Activated naive CD4-positive, alpha-beta T cell treated with anti-CD3 and anti-CD28 coated beads, Interleukin-2, amount 50 U/mL, for 72 hours (primary cell): Measurements from ENCODE around the gene PLEKHH1. TPM values are rescaled to one million over a fixed set of nuclear protein-coding genes. Genes with fewer than 3 reads are reported as not detected.
A peak's percentile ranks its signal among the peaks of the same experiment; 100 is the strongest.

Source experiments
- ATAC-seq, 2 donors: fragments of 150-1000 bp; cut with Tn5 transposase; 2 replicates each; pipeline ENCODE4 v1.10.0; 2021; ENCODE audit warnings: mild to moderate bottlenecking in 2 of 2, moderate library complexity in 2 of 2
- DNase-seq, 2 donors: peaks; one replicate each; pipeline ENCODE4 v3.0.0; 2021 to 2022; ENCODE audit warnings: low spot score in 2 of 2
- H3K27ac Mint-ChIP-seq, 2 donors: one replicate each; pipeline ENCODE4 v1.8.0; 2022; ENCODE audit warnings: mild to moderate bottlenecking in 2 of 2, mixed read lengths in 2 of 2
- H3K36me3 Mint-ChIP-seq, 2 donors: one replicate each; pipeline ENCODE4 v1.8.0; 2022; ENCODE audit warnings: mixed read lengths in 2 of 2
- H3K9me3 Mint-ChIP-seq, 2 donors: one replicate each; pipeline ENCODE4 v1.8.0; 2022; ENCODE audit warnings: mixed read lengths in 2 of 2
- total RNA-seq, 2 donors: library from RNA; stranded (reverse); gene quantifications; one replicate each; pipeline ENCODE4 v1.2.3, GENCODE V29; 2022

PLEKHH1 gene
- total RNA-seq: 1 to 10 TPM; 1.1 to 9.1 TPM

GRCh38 chr14:67532998-67533753 is at the start of gene PLEKHH1:
Gene PLEKHH1, plus strand, starts transcription at chr14:67533290. Its CDS starts 8,578 bp downstream, at chr14:67541868.
- Mint-ChIP-seq H3K9me3 (no peaks in the 10 kb centered on the region), H3K27ac (no peak within 1 kb of the TSS), H3K36me3 (no peaks in the 10 kb centered on the region)
- ATAC-seq: peak; percentile 98 to 99
- DNase-seq: peak; percentile 69 to 70

DNA sequence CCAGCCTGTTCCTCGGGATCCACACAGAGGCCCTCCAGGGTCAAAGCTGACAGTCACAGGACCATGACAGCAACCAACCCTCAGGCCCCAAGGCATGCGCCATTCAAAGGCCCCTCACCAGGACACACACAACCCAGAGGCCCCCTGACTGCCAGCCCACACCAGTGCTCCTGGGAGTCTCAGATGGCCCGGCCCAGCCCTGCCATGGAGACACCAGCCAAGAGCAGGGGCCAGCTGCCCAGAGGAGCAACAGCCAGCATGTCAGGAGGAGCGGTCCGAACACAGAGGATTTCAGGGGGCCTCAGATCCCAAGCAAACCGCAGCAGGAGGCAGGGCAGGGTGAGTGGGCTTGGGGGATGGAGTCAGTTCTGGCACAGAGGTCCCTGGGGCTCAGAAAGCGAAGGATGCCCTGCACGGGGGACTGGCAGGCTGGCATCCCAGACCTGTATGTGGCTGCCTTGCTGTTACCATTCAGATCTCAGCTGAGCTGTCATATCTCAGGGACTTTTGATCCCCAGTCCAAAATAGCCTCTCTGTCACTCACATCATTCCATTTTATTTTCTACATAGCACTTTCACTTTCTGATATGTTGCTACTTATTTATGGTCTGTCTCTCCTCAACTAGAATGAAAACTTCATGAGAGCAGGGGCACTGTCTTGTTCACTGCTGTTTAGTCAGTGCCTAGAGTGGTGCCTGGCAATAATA is 49.4 kb upstream of the PLEKHH1 start:
- Mint-ChIP-seq H3K27ac (no peak overlapping the region), H3K36me3 (peaks cover 5% of the 10 kb centered on the region in 2 donors), H3K9me3 (no peaks in the 10 kb centered on the region)
- ATAC-seq (no peak), DNase-seq (no peak)

GRCh38 chr14:67485501-67486095 is 47.5 kb upstream of the PLEKHH1 start:
- no peak overlapping the region for H3K27ac Mint-ChIP-seq
- DNase-seq: no peak
- no peaks in the 10 kb centered on the region for H3K9me3 Mint-ChIP-seq
- H3K36me3 Mint-ChIP-seq: peaks cover 5% of the 10 kb centered on the region in 2 donors
- ATAC-seq: no peak

- H3K36me3 Mint-ChIP-seq: peaks cover 5% of the 10 kb centered on the region in 2 donors
- H3K27ac Mint-ChIP-seq: no peak overlapping the region
- DNase-seq: no peak
- ATAC-seq: no peak
- H3K9me3 Mint-ChIP-seq: no peaks in the 10 kb centered on the region
Observed at GRCh38 chr14:67486890-67487289, 46.2 kb upstream of the PLEKHH1 start.

GRCh38 chr14:67487332-67487731 is 45.8 kb upstream of the PLEKHH1 start:
- Mint-ChIP-seq H3K27ac (peak overlapping the region in 1 of 2 donors; percentile 80), H3K9me3 (no peaks in the 10 kb centered on the region), H3K36me3 (peaks cover 5 to 9% of the 10 kb centered on the region in 2 donors)
- ATAC-seq (no peak), DNase-seq (no peak)

DNA sequence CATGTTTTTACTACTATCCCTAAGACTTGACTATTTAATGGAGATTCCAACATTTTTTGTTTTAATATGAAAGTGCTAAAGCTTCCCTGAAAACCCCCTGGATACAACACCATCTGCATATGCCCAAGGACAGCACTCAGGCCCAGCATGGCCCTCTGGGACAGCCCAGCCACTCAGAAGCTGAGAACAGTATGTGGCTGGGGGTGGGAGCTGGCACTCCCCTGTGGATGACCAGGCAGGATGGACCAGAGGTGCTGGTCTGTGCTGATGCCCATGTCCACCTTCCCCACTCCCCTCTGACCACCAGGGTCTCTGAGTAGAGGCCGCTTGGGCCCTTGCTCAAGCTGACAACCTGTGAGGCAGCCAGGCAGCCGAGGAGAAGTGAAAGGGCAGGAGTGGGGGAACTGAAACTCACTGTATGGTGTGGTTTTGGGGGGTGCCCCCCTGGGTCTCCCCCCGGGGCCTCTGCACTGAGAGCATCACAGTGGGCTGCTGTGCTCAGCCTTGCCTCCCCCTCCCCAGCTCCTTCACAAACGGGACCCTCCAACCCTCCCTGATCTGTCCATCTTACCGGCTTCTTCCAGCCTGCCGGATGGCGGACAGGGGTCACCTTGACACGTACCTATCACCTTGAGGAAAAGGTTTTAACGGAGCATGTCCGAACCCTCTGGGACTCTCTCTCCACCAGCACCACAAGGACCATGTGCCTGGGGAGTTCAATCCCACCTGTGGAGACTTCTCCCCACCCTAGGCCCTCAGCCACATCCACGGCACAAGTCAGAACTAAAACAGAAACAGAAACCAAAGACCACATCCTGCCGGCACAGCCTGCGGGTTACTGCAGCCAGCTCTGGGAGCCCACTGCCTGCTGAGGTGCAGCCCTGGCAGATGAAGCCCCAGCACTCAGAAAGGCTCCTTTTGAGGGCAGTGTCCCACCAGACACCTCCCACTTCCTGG is 44.9 kb upstream of the PLEKHH1 start, which contains the start of gene TMEM229B:
TSS of gene TMEM229B (minus strand) at position 785 of the 957 bp plus-strand sequence. CDS start 14,798 bp downstream, outside the sequence.
- H3K27ac Mint-ChIP-seq: peak within 1 kb of the TSS; percentile 80 to 96
- H3K36me3 Mint-ChIP-seq: peaks cover 13 to 18% of the 10 kb centered on the region in 2 donors
- H3K9me3 Mint-ChIP-seq: peaks cover 2 to 6% of the 10 kb centered on the region in 2 donors
- DNase-seq: peak; percentile 70 to 85
- peak; percentile 95 to 99 for ATAC-seq

DNA sequence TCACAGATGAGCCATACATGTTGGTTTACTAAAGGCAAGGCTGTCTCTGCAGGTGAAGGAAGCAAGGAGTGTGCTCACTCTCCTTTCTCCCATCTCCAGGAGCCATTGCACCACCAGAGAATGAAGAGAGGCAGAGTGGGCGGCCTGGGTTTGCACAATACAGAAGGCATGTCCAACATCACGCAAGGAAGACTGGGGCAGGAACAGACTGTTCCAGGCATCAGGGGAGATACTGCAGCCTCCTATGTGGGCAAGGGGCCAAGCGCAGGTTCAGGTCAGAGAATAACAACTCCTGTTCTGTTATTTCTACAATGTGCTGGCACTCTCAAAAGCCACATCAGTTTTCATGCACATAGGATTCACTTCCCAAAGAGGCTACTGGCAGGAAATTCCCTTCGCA is 42.9 kb upstream of the PLEKHH1 start:
- H3K9me3 Mint-ChIP-seq: peaks cover 4 to 8% of the 10 kb centered on the region in 2 donors
- H3K36me3 Mint-ChIP-seq: peaks cover 17 to 23% of the 10 kb centered on the region in 2 donors
- ATAC-seq: no peak
- no peak for DNase-seq
- H3K27ac Mint-ChIP-seq: no peak overlapping the region

GRCh38 chr14:67491285-67491684 is 41.8 kb upstream of the PLEKHH1 start:
- ATAC-seq (no peak), DNase-seq (no peak)
- Mint-ChIP-seq H3K36me3 (peaks cover 17 to 23% of the 10 kb centered on the region in 2 donors), H3K9me3 (peaks cover 4 to 8% of the 10 kb centered on the region in 2 donors), H3K27ac (no peak overlapping the region)

- H3K27ac Mint-ChIP-seq: no peak overlapping the region
- ATAC-seq: no peak
Observed at GRCh38 chr14:67491741-67492507, 41.2 kb upstream of the PLEKHH1 start.

DNA sequence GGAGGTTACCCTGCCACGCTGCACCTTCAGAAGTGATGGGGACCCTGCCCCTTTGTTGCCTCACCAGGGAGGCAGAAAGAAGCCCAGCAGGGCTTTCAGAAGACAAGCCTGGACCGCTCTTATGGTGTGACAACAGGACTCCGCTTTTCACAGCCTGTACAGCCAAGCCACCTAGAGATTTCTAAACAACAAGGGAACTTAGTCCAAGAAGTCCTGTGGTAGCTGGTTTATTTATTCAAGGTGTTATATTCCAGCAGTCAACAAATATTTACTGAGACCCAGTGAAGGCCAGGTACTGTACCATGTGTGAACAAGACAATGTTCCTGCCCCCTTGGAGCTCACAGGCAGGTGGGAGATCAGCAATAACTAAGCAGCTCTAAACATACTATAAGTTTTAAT is 40.6 kb upstream of the PLEKHH1 start:
- Mint-ChIP-seq H3K27ac (no peak overlapping the region), H3K36me3 (peaks cover 13 to 19% of the 10 kb centered on the region in 2 donors), H3K9me3 (peaks cover 4 to 8% of the 10 kb centered on the region in 2 donors)
- ATAC-seq: no peak
- DNase-seq: no peak

More at GRCh38 chr14:67491741-67492507, 41.2 kb upstream of the PLEKHH1 start:
- Mint-ChIP-seq H3K9me3 (peaks cover 4 to 8% of the 10 kb centered on the region in 2 donors), H3K36me3 (peaks cover 13 to 19% of the 10 kb centered on the region in 2 donors)
- DNase-seq: no peak

DNA sequence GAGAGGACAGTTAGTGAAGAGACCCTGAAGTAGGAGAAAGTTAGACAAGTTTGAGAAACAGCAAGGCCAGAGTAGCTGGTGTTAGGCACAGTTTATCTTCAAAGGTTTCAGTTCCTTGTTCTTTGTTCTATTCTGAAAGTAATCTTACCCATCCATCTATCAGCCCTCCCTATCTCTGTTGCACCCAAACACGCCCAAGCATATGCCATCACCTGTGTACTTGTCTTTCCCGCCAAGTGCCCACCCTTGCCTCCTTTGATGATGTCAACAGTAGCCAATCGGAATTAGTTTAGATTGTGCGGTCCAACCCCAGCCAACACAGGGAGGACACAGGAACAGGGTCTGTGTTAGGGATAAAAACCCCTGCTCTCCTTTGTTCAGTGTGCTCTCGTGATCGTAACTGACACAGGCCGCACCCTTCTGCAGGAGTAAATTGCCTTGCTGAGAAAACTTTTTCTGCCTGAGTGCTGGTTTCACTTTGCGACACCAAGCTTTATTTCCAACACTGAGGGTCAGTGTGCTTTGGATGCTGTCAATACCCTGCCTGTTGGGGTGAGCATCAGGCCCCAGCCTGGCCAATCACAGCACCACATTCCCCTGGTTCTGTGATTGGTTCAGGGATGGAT is 39.9 kb upstream of the PLEKHH1 start:
- ATAC-seq (no peak), DNase-seq (no peak)
- Mint-ChIP-seq H3K36me3 (peaks cover 13 to 19% of the 10 kb centered on the region in 2 donors), H3K27ac (no peak overlapping the region), H3K9me3 (peaks cover 4 to 8% of the 10 kb centered on the region in 2 donors)

- no peak overlapping the region for H3K27ac Mint-ChIP-seq
- DNase-seq (no peak), ATAC-seq (no peak)
- H3K9me3 Mint-ChIP-seq: peaks cover 4 to 8% of the 10 kb centered on the region in 2 donors
- peaks cover 13 to 19% of the 10 kb centered on the region in 2 donors for H3K36me3 Mint-ChIP-seq
Observed at GRCh38 chr14:67495827-67496226, 37.3 kb upstream of the PLEKHH1 start.

DNA sequence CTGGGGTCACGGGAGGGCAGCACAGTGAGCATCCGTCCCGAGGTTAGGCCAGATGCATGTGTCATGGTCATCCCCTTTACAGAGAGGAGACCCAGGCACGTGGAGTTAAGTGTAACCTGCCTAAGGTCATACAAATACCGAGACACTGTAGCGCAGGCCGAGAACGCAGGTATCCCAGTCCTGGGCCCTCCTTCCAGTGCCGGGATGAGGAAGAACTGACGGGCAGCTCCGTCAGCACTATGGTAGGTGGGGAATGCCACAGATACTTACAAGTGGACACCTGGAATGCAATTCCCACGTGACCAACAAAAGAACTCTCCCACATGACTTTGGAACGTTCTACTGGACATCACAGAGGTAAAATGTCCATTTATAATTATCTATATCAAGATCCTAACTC is 35.9 kb upstream of the PLEKHH1 start:
- DNase-seq (no peak), ATAC-seq (no peak)
- H3K9me3 Mint-ChIP-seq: peaks cover 4 to 8% of the 10 kb centered on the region in 2 donors
- peaks cover 13 to 15% of the 10 kb centered on the region in 2 donors for H3K36me3 Mint-ChIP-seq
- no peak overlapping the region for H3K27ac Mint-ChIP-seq

GRCh38 chr14:67497716-67498115 is 35.4 kb upstream of the PLEKHH1 start:
- Mint-ChIP-seq H3K9me3 (peaks cover 4 to 6% of the 10 kb centered on the region in 2 donors), H3K27ac (no peak overlapping the region), H3K36me3 (peaks cover 9 to 11% of the 10 kb centered on the region in 2 donors)
- ATAC-seq (no peak), DNase-seq (no peak)

GRCh38 chr14:67500981-67501380 is 32.1 kb upstream of the PLEKHH1 start:
- Mint-ChIP-seq H3K27ac (no peak overlapping the region), H3K36me3 (no peaks in the 10 kb centered on the region), H3K9me3 (no peaks in the 10 kb centered on the region)
- DNase-seq (no peak), ATAC-seq (no peak)
